ENCODE results near the gene FLVCR2. TPM values are rescaled to one million over a fixed set of nuclear protein-coding genes. Genes with fewer than 3 reads are reported as not detected.

FLVCR2 gene
- polyA plus RNA-seq, 3 donors = 1.2 to 5.1 (median 1.3) TPM

DNA sequence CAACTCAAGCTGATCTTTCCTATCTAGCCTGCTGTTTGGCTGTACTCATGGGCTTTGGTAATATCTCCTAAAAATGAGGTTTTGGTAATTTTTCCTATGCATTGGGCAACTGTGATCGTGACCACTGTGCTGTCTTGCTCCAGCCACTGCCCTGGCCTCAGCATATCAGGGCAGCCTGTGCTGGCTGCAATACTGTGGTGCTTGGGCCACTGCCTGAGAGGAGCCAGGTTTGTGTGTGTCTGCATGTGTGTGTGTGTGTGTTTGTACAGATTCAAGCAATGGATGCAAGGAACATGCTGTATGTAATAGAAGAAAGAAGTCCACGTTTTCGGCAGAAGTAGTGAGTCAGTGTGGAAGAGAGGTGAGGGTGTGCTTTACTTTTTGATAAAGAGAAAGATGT lies 69.2 kb downstream of the FLVCR2 start:
- 77 to 81% (median 80%) methylated on average over 3 of the region's 3 CpGs for WGBS, 3 donors
- H3K27ac ChIP-seq (ENCODE audit: low read depth, low read length) = no peak overlapping the region

DNA sequence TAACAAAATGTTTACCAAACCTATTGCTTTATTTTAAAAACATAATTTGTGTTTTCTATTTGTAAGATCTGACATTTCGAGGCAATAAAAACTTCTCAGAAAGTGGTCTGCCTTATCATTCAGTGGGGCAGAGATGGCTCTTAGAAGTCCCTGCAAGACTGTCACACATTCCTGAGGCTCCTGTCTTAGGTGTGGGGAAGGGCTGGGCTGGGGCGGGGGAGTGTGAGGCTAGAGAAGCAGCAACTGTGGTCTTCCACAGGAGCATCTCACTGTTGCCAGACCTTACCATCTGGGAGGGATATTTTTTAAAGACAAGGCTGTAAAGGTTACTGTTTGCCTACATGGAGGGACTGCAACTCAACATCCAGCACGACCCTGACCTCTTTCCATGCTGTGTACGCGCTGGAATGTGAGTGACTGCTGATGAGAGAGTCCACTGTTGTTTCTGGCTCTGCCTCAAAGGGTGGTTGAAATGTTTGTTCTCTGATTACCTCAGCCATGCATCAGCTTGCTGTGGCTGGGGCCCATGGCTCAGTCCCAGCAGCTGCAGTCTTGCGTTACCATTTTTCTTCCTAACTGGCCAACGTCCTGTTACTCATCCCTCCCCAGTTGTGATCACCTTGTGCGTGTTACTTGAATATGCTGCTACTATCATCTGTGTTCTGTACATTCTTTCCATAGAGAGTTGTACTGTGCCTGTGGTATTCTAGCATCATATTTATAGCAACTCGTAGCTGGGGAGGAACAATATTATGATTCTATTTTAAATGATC lies 69.8 kb downstream of the FLVCR2 start:
- no peak overlapping the region for H3K27ac ChIP-seq (ENCODE audit: low read depth, low read length)
- 45 to 76% (median 70%) methylated on average over 9 of the region's 9 CpGs for WGBS, 3 donors

DNA sequence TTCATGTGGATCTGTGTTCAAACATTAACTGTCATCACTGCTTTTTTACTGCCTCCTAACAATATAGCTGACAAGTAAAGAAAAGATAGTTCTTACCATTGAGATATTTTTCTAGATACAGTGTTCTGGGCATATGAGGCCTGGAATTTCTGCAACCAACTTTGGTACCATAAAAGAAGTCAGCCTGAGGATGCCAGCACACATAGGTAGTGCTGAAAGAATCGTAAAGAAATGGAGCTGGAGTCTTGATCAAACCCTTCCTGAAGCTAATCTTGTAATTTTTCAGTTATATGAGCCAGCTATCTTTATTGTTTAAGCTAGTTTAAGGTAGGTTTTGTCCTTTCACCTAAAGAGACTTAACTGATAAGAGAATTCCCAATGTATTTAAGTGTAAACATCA lies 70.9 kb downstream of the FLVCR2 start:
- no peak overlapping the region for H3K27ac ChIP-seq (ENCODE audit: low read depth, low read length)
- WGBS, 3 donors = 98 to 100% (median 100%) methylated on average over 1 of the region's 1 CpG

DNA sequence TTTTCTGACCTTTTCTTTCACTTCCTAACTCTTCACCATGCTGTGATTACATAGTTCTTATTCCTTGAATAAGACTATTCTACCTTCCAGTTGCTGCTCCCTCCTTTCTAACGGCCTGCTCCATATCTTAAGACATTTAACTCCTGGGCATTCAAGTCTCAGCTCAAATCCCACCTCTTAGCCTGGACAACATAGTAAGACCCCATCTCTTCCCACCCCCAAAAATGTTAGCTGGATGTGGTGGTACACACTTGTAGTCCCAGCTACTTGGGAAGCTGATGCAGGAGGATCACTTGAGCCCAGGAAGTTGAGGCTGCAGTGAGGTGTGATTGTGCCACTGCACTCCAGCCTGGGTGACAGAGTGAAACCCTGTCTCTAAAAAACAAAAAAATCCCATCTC lies 71.4 kb downstream of the FLVCR2 start:
- no peak overlapping the region for H3K27ac ChIP-seq (ENCODE audit: low read depth, low read length)
- WGBS, 3 donors = 92 to 97% (median 92%) methylated on average over 1 of the region's 1 CpG

DNA sequence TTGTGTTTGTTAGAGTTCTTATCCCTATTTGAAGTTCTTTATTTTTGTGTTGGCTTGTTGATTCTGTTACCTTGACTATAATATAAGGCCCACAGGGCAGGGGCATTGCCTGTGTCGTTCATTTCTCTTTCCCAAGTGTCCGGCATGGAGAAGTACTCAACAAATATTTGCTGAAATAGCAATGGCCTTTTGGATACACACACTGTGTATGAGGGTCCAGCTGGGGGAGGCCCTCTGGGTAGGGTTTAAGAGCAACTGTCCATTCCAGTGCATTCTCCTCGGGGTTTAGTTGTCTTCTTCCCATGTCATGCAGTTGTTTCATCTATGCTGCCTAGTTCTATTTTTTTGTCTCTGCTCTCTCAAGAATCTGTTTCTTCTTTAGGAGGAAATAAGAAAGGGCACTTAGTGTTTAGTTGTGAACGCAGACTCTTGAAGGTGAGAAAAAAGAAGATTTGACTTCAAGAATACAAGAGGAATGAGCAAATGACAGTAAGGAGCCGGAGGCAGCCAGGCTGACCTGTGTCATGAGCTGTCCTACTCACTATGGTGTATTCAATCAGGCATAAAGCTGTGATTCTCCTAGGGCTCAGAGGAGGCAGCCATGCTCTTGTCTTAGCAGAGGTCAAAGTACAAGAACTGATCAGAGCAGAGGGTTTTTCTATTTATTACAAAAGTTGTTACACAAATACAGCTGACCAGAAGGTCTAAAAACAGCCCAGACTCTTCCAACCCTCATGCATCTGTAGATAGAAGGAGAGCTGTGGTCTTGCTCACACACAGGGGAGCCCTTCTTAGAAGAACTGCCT lies 72.0 kb downstream of the FLVCR2 start:
- H3K27ac ChIP-seq (ENCODE audit: low read depth, low read length) = no peak overlapping the region
- 94 to 97% (median 95%) methylated on average over 5 of the region's 5 CpGs for WGBS, 3 donors

DNA sequence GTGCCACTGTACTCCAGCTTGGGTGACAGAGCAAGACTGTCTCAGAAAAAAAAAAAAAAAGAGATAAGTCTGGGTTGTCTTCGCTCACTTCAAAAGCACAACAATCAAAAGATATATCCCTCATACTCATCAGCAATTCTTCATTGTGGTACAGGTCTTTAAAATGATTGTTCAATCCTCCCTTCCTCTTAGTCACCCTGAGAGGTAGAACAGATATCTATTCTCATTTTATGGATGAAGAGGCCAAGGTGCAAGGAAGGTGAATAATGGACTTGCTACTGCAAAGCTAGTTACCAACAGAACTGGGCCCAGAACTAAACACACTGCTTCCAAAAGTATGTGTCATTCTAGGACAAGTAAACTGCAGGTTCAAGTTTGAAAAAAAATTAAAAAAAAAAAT lies 75.1 kb downstream of the FLVCR2 start:
- H3K27ac ChIP-seq (ENCODE audit: low read depth, low read length) = no peak overlapping the region
- 92 to 97% (median 94%) methylated on average over 1 of the region's 1 CpG for WGBS, 3 donors

DNA sequence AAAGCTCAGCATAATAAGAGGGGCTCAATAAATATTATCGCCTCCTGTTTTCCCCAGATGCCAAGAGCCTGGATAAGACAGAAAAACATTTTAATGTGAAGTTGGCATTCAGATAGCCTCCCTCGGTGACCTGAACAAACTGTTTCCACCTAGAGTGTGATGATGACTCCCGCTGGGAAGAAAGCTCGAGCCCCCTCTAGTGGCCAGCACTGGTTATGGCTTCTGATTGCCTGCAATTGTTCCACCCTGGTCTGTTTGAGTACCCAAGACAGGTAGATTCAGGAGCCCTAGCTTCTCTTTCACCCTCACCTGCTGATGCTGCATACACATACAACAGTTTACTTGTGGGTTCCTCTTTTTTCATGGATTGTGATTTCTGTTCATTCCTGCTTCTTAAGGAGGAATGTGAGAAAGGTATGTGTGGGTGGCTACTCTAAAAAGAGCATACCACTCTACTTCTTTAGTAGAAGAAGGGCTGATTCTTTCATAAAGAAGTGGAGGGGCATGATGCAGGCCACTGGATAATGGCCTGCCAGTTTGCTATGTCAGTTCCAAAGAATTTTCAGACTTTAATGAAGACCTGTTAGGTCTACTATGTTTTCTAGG lies 75.8 kb downstream of the FLVCR2 start:
- H3K27ac ChIP-seq (ENCODE audit: low read depth, low read length) = no peak overlapping the region
- WGBS, 3 donors = 6 to 9% (median 7%) methylated on average over 4 of the region's 4 CpGs

DNA sequence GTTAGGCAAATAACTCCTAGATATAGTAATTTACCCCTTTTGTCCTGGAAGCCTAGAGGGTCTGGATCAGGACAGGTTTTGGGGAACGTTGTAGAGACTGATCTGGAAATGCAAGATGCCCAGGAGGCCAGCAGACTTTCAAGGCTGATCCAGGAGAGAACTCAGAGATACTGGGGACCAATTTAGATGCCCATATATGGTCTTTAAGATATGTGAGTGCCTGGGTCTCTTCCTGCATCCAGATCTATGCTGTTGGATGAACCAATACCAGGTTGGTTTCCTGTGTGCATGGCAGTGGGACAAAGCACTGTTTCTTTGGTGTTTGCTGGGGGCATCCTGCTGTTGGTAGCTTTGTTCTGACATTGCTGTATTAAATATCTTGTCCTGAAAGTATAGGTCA lies 76.8 kb downstream of the FLVCR2 start:
- H3K27ac ChIP-seq (ENCODE audit: low read depth, low read length) = no peak overlapping the region
- WGBS, 3 donors = 0% methylated on average over 1 of the region's 1 CpG

DNA sequence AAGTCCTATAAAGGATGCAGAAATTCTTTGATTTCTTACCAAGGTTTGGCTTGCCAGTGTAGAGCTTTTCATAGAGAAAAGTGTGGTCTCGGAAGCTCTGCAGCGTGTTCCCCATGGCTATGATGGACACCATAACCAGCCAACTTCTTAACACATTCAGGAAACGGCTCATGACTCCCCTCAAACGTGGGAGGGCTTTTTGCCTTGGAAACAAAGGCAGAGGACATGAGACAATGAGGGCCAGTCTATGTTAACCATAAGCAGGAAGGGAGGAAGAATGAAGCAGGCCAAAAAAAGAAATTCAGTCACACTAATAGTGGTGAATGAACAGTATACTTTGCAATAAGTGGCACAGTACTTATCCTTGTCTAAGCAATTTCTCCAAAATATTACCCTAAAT lies 78.9 kb downstream of the FLVCR2 start:
- H3K27ac ChIP-seq (ENCODE audit: low read depth, low read length) = no peak overlapping the region
- 67 to 76% (median 76%) methylated on average over 4 of the region's 4 CpGs for WGBS, 3 donors

DNA sequence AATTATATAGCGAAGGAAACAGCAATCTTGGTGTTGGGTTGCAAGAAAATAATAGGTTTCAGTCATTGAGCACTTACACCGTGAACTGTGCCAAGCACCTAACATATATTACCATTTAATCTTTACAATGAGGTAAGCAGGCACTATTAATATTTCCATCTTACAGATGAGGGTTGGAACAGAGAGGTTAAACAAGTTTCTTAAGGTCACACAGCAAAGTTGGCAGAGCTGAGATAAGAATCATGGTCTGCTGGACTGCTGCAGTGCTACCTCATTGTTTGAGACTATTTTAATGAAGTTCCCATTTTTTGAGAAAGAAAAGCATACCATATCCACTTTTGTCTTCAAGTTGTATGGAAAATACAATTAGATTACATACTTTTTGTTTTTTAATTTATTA lies 80.5 kb downstream of the FLVCR2 start:
- H3K27ac ChIP-seq (ENCODE audit: low read depth, low read length) = no peak overlapping the region
- WGBS, 3 donors = 91 to 99% (median 94%) methylated on average over 2 of the region's 2 CpGs

DNA sequence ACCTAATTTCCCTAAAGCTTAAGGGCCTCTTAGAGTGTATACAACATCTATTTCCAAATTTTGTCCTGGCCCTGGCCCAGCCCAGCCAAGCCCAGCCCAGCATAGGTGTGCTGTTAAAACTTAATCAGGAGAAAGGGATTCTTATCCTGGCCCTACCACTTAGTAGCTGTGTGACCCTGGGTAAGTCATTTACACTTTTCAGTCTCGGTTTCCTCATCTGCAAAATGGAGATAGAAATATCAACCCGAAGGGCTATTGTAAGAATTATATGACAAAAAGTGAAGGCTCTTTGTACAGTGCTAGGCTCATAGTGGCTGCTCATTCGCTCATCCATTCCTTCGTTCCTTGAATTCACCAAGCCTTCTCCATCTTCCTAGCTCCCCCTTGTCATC lies 81.8 kb downstream of the FLVCR2 start:
- H3K27ac ChIP-seq (ENCODE audit: low read depth, low read length) = no peak overlapping the region
- 12 to 25% (median 19%) methylated on average over 4 of the region's 4 CpGs for WGBS, 3 donors

DNA sequence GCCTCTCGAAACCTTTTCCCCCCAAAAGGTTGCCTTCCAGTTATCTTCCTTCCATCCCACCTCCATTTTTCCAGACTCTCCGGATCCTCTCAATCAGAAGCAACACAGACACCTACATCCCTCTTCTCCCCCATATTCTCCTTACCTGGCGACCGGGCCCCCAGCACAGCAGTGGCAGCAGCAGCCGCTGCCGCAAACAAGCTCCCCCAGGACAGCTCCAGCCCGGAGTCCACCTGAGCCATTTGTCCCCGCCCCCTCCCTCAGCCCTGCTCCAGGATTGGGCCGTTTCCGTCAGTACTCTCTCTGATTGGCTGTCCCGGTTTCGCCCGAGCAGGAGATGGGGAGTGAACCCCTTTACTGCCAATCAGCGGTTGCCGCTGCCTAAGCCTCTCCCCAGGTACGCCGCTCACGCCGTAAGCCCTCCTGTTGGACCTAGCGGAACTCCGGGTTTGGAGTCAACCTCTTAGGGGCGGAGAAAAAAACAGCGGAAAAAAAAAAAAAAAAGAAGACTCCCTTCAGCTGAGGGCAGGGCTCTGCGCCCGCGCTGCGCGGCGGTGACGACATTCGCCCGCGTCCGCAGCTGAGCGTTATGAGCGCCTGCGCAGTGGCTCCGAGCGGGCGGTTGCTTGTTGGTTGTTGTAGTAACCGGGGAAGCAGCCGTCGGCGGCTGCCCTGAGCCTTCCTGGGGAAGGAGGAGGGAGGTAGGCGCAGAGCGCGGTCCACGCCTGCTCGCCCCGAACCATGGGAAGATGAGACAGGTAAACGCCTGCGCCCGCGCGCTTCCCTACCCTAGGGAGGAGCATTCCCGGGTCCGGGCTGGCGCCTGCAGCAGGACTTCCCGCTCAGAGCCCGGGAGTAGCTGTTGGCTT lies 82.4 kb downstream of the FLVCR2 start, which contains the start of the genes ERG28 and TTLL5:
TSS of gene ERG28 (minus strand) at position 247 of the 869 bp plus-strand sequence. CDS start 3,374 bp downstream, outside the sequence.
TSS of gene TTLL5 (plus strand) at position 617 of the 869 bp plus-strand sequence. CDS start 1,904 bp downstream, outside the sequence.
- 0% methylated on average over 57 to 60 of the region's 60 CpGs for WGBS, 3 donors
- H3K27ac ChIP-seq (ENCODE audit: low read depth, low read length) = no peak within 1 kb of the TSS

DNA sequence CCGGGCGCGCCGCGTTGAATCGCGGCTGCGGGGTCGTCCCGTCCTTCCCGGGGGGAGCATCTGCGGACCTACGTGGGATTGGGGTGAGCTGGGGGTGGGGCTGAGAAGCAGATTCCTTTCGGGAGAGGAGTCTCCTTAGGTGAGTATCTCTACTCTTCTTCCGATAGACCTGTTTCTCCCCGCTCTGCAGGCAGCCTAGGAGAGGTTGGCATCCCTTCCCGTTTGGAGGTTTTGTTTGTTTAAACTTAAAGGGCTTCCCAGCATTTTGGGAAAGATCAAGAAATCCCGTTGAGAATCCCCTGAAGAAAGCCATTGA lies 83.0 kb downstream of the FLVCR2 start:
- no peak overlapping the region for H3K27ac ChIP-seq (ENCODE audit: low read depth, low read length)
- WGBS, 3 donors = 0 to 1% (median 1%) methylated on average over 18 of the region's 18 CpGs

DNA sequence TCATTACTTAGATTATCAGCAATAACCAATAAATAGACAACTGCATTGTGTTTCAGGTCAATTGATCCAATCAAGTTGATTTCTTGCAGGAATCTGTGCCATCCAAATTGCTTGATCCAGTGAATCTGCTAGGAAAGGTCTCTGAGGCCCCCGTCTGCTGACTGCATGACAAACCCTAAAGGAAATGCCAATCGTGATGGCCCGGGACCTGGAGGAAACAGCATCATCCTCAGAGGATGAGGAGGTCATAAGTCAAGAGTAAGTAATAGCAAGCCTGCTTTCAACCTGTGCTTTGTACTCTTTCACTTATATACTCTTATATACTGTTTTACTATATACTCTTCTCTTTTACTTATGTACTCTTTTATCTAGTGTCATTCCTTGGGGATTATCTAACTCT lies 84.5 kb downstream of the FLVCR2 start:
- 65 to 90% (median 69%) methylated on average over 3 of the region's 3 CpGs for WGBS, 3 donors
- no peak overlapping the region for H3K27ac ChIP-seq (ENCODE audit: low read depth, low read length)

DNA sequence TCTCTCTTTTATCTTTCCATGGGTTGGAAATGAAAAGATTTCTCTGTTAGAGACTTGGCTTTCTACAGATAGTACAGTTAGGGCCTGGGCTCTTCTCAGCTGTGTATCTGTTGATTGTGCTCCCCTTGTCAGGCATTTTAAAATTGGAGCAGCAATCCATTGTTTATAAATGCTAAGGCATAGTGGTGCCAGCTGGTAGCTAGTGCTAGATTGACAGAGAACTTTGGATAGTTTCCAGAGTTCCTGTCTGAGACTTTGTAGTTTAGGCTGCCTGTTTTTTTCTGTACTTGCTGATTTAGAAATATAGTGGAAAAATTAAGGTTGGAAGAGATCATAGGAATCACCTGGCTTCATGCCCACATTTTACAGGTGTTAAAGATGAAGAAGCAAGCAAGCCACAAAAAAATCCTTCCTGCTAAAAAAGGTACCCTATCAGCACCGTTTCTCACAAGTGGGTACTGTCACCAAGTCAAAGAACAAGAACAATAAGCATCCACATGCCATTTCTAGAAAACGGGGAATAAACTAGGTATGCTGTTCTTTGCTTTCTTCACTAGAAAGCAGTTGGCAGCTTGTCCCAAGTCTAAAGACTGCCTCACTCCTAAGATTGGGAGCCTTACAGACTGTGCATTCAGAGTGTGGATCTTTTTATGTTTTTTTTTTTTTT lies 88.8 kb downstream of the FLVCR2 start:
- WGBS, 3 donors = 76 to 90% (median 78%) methylated on average over 2 of the region's 2 CpGs
- no peak overlapping the region for H3K27ac ChIP-seq (ENCODE audit: low read depth, low read length)

DNA sequence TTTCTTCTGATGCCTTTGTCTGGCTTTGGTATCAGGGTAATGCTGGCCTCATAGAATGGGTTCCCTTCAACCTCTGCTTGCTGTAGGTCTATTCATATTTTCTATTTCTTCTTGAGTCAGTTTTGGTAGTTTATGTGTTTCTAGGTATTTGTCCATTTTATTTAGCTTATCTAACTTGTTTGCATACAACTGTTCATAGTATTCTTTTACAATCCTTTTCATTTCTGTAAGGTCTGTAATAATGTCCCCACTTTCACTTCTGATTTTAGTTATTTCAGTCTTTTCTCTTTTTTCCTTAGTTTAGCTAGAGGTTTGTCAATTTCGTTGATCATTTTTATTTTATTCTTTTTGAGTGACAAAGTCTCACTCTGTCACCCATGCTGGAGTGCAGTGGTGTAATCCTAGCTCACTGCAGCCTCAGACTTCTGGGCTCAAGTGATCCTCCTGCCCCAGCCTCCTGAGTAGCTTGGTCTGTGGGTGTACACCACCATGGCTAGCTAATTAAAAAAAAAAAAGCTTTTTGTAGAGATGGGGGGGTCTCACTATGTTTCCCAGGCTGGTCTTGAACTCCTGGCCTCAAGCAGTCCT lies 94.3 kb downstream of the FLVCR2 start:
- WGBS, 3 donors = 87 to 94% (median 88%) methylated on average over 1 of the region's 1 CpG
- no peak overlapping the region for H3K27ac ChIP-seq (ENCODE audit: low read depth, low read length)

DNA sequence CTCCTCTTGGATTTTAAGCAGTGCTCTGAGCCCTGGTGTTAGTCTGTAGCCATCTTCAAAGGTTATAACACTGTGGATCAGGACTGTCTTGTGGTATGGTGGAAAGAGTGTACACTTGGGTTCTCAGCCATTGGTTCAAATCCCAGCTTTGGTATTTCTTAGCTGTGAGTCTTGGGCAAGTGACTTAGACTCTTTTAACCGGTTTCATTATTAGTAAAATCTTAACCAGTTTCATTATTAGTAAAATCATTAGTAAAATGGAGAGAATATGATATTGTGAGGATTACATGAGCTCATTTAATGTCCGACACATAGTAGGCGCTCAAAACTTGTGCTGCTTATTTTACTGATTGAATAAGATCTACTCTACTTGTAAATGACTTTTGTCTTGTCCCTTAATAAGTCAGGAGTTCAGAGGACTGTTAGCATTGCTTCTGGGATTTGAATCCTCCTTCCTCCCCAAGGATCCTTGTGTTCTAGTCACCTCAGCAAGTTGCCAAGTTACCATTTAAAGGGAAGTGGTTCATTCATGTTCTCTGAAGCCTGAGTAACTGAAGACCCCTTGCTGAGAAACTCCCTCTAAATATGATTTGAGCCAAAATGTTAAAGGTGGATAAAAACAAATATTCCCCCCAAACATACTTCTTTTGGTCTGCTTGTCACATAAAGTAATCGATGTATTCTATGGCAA lies 95.1 kb downstream of the FLVCR2 start:
- WGBS, 3 donors = 95 to 99% (median 97%) methylated on average over 4 of the region's 4 CpGs
- H3K27ac ChIP-seq (ENCODE audit: low read depth, low read length) = no peak overlapping the region

All from adipose tissue (tissue), 3 donors.